ENCODE data around the gene TEAD2.

The TEAD2 gene

DNA sequence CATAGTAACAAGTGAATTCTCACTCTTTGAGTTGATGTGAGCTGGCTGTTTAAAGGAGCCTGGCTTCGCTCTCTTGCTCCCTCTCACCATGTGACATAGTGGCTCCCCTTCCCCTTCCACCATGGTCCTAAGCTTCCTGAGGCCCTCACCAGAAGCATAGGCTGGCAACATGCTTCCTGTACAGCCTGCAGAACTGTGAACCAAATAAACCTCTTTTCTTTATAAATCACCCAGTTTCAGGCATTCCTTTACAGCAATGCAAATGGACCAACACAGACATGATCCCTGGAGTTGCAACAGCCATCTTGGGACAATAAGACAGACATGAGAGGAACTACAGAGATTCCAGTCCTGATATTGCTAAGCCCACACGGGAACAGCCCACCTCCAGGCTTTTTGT is 12.6 kb downstream of the TEAD2 start:
- in situ Hi-C loops (cut with HindIII; ENCODE audit: low sequenced_read_pairs), result no loop called here

DNA sequence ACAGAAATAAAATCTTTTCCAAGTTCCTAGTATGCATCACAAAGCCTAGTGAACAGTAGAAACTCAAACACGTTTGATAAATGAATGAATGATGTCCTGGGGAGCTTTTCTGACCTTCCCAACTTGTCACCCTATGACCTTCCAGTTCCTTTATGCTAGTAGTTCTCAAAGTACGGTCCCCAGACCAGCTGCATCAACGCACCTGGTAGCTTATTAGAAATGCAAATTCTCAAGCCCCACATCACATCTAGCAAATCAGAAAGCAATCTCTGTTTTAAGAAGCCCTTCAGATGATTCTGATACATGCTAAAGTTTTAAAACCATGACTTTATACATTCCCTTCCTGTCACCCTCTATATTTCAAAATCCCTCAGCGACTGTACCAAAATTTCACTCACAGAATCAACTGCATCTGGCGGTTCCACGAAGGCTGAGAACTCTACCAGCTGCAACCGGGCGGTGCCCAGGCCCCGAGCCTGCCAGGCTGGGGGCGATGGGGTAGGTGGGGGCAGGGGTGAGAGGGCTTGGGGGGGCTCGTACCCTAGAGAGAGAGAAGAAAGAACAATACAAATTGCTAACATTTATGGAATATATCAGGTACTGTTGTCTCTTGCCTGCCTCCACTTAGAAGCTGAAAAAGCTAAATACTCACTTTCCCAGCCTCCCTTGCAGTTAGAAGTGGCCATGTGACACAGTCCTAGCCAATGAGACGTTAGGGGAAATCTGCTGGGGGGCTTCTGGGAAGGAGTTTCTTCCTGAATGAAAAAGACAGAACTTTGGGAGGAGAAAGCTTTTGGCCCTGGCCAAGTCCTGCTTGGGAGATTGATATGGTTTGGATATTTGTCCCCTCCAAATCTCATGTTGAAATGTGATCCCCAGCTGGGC is 13.7 kb downstream of the TEAD2 start:
- in situ Hi-C loops (cut with HindIII; ENCODE audit: low sequenced_read_pairs), result no loop called here

DNA sequence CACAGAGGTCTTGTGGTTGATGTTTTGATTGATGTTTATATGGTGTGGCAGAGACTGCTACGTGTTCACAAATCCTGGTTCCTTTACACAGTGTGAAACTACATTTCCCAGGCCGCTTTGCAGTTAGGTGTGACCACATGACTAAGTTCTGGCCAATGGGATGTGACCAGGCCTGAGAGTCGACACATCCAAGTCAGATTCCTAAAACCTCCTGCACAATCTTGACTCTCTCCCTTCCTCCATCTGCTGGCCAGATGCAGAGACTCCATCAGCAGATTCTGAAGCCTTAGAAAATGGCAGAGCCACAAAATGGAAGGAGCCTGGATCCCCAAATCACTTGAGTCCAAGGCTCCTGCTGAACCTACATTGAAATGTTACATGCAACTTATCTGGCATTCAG is 14.4 kb downstream of the TEAD2 start:
- in situ Hi-C loops (cut with HindIII; ENCODE audit: low sequenced_read_pairs), result no loop called here

DNA sequence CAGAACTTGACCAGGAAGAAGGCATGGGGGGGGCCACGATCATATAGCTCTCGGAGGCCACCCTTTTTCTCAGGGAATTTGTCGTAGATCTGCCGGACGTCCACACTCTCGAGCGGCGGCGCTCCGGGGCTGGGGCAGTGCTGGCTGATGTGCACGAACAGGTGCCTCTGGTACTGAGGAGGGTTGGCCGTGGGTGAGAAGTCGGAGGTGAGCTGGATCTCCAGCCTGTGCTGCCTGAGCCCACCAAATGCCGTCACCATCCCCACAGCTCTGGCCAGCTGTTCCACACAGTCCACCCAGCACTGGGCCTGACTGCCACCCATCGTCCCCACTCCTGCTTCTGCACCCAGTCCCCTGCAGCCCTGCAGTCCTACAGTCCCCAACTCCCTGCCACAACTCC is 15.0 kb downstream of the TEAD2 start:
- in situ Hi-C loops (cut with HindIII; ENCODE audit: low sequenced_read_pairs), result no loop called here

DNA sequence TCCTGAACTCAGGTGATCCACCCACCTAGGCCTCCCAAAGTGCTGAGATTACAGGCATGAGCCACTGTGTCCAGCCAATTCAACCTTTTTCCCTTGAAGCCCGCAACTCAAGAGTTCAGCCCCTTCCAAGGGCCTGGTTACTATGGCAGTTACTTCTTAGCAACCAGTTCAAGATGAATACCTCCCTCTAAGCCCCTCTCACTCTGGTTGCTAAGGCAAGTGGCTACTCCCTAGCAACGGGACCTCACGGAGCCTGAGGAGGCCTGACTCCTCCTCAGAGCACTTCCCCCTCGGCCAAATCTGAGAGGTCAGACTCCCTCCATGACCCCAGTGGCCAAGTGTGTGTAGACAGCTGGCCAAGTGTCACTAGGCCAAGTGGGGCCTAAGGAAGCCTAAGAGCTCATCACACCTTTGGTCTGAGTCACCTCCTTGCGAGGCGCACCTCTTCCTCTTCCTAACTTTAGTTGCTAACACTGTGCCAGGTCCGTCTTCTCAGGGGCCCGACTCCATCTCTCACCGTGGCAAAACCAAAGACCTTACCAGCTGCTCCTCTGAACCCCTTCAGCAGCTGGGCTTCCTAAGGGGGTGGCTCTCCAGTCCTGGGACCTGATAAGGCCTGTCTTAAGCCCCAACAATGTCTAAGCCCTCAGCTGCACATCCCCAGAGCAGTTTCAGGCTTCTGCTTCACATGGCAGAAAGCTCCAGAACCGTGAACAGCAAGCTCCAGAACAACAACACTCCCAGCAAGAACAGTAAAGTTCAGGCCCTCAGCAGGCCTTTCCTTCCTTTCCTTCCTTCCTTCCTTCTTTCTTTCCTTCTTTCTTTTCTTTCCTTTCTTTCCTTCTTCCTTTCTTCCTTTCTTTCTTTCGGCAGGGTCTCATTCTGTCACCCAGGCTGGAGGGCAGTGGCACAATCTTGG is 17.5 kb downstream of the TEAD2 start:
- in situ Hi-C loops (cut with HindIII; ENCODE audit: low sequenced_read_pairs), result no loop called here

DNA sequence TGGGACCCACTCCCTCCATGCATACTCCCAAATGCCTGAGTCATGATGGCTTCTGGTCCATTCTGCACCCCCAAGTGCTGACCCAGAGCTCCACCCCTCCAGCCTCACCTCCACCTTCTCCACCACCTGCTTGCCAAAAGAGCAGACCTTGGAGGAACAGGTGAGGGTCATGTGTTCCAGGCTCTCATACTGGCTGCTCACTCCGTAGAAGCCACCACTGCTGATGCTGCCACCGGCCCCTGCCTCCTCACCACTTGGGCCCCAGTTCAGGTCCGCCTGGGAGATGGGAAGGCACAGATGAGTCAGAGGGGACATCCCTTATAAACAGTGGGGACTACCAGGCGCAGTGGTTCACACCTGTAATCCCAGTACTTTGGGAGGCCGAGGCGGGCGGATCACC is 19.1 kb downstream of the TEAD2 start:
- in situ Hi-C loops (cut with HindIII; ENCODE audit: low sequenced_read_pairs), result no loop called here

DNA sequence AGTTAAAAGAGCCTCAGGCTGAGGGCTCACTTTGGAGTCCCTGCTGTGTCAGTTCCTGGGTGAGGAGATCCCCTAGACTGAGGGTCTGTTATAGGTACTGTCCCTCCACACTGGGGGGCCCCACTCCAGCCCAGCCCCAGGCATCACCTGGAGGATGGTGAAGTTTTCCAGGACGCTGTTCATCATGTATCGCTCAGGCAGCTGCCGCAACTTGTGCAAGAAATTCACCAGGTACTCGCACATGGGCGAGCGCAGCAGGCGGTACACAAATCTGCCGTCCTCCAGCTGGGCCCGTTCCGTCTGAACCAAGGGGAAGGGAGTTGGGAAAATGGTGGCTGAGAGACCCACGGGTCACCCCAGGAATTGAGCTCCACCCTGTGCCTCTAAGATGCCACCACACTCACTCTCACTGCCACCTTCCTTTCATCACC is 19.9 kb downstream of the TEAD2 start:
- in situ Hi-C loops (cut with HindIII; ENCODE audit: low sequenced_read_pairs), result no loop called here

DNA sequence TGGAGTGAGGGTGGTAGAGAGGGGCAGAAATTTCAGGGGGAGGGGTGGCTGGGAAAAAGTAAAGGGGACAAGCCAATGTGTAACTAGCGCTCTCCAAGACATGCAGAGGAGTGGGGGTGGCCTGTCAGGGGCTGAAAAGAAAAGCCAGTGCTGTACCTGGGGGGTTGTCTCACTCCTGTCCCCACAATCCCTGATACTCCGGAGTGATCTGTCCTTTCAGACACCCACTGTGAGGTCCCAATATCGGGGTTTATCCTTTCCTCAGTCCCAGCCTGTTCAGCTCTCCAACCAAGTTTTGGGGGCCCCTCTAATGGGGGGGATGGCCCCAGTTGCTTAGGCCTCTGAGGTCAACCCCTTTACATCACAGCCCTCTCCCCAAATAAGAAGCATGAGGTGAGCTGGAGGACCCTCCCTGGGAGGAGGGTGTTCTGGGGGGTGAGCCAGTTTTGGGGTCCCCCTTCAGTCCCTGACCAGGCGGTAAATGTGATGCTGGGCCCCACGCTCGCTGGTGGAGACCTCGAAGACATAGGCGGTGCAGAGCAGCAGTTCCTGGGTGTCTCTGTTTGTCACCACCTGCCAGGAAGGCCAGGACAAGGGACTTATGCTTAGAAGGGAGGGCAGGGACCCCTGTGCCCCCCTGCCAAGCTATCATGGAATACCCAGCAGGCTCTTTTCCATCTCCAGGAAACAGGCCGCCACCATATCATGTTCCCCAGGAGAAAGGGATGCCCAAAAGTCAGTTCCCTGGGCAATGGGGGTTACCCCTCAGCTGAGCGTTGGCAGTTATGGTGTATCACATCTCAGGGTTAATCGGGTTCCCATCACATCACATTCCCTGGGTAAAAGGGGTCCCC is 21.1 kb downstream of the TEAD2 start:
- in situ Hi-C loops (cut with HindIII; ENCODE audit: low sequenced_read_pairs), result no loop called here

DNA sequence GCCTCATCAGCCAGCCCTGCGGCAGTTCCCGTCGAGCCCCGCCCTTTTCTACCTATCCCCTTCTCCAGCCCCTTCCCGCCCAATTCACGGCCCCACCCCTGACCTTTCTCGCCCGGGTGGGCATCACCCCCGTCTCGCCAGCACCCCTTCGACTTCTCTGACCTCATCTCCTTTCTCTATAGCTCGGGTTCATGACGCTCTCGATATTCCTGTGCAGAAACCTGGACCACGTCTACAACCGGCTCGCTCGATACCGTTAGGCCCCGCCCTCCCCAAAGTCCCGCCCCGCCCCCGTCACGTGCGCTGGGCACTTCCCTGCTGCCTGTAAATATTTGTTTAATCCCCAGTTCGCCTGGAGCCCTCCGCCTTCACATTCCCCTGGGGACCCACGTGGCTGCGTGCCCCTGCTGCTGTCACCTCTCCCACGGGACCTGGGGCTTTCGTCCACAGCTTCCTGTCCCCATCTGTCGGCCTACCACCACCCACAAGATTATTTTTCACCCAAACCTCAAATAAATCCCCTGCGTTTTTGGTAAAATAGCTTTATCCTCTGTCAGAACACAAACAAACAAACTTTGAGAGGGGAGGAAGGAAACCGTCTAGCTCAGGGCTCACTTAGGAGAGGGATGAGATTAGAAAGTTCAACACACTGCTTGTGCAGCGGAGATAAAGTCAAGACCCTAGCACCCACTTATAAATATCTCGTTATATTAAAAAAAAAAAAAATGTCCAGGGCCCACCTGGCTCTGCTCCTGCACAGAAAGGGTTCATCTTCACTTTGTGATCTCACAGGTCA is 21.9 kb downstream of the TEAD2 start:
- in situ Hi-C loops (cut with HindIII; ENCODE audit: low sequenced_read_pairs), result no loop called here

DNA sequence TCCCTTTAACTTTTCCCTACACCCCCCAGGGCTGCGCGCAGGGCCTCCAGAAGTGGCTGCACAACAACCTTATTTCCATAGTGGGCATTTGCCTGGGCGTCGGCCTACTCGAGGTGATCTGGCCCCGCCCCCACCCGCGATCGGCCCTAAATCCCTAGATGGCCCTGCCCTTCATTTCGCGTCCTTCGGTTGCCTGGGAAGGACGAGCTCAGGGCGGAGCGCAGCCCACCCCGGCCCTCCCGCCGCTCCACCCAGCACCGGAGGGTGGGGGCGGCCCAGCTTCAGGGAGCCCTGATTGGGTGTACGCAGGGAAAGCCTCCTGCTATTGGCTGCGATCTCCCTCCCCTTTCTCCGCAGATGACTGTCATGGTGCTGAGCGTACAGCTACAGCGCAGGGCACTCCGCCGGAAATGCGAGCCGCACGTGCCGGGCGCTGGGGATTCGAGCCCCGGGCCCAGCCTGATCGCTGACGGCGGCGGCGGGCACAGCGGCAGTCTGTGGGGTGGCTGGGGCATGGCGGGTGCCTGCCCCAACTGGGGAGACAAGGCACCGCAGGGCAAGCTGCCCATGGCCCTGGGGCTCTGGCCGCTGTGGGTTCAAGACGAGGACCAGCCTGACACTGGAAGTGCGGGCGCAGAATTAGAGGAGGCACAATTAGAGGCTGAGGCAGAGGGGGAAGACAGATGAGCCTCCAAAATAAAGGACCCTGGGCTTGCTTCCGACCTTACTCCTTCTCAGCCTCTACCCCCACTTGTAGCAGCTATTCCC is 22.7 kb downstream of the TEAD2 start:
- in situ Hi-C loops (cut with HindIII; ENCODE audit: low sequenced_read_pairs), result no loop called here

DNA sequence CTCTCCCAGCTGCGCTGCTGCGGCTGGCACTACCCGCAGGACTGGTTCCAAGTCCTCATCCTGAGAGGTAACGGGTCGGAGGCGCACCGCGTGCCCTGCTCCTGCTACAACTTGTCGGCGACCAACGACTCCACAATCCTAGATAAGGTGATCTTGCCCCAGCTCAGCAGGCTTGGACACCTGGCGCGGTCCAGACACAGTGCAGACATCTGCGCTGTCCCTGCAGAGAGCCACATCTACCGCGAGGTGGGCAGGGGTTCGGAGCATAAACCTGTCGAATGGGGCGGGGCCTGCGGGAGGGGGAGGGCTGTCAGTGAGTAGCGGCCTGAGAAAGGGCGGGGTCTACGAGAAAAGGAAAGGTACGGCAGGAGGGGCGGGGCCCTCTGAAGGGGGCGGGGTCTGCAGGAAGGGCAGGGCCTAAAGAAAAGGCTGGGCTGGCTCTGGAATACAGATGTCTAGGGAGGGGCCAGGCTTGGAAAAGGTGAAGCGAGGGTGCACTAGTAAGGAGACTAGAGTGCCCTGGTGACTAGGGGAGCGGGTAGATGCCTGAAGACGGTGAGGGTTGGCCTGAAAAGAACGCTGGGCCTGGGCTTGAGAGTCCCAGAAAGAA is 23.4 kb downstream of the TEAD2 start:
- in situ Hi-C loops (cut with HindIII; ENCODE audit: low sequenced_read_pairs), result no loop called here

DNA sequence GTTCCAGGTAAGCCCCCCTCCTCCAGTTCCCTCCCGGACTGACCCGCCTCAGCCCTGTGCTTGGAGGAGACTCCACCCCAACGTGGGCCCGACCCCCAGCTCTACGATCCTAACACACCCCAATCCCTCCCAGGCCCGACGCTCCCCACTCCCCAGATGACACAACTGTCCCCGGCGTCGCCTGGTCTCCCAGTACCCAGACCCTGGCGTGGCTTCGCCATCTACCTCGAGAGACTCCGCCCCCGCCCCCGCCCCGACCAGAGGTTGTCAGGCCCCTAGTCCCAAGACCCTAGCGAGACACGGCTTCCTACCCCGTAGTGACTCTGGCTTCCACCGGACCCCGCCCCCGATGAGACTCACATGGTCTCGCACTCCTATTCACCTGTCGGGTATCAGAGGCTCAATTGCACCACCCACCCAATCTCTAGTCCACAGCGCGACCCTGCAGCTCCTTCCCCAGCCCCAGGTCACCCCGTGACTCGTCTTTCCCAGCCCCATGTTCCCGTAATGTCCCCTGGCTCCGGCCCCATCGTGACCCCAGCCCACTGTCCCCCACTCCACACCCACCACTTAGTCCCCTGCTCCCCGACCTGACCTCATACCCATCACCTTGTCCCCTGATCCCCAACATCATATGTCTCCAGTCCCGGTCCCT is 24.1 kb downstream of the TEAD2 start:
- in situ Hi-C loops (cut with HindIII; ENCODE audit: low sequenced_read_pairs), result no loop called here

DNA sequence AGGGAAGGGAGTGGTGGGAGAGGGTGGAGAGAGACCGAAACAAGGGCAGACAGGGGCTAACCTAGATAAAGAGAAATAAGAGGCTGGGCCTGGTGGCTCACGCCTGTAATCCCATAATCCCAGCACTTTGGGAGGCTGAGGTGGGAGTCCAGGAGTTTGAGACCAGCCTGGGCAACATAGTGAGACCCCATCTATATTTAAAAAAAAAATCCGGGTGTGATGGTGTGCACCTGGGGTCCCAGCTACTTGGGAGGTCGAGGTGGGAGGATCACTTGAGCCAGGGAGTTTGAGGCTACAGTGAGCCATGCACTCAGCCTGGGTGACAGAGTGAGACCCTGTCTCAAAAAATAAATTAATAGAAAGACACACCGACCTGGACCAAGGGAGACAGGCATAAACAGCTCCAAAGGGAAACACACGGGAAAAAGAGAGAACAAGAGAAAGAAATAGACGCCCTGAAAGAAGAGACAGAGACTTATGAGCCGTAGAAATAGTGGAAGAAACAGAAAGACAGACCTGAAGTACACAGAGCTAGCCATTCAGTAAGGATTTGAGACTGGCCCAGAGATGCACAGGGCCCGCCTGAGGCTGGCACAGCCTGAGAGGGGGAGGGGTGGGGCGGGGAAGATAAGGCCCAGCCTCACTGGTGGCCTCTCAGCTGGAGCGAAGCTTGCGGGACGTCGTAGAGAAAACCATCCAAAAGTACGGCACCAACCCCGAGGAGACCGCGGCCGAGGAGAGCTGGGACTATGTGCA is 24.8 kb downstream of the TEAD2 start:
- in situ Hi-C loops (cut with HindIII; ENCODE audit: low sequenced_read_pairs), result no loop called here

DNA sequence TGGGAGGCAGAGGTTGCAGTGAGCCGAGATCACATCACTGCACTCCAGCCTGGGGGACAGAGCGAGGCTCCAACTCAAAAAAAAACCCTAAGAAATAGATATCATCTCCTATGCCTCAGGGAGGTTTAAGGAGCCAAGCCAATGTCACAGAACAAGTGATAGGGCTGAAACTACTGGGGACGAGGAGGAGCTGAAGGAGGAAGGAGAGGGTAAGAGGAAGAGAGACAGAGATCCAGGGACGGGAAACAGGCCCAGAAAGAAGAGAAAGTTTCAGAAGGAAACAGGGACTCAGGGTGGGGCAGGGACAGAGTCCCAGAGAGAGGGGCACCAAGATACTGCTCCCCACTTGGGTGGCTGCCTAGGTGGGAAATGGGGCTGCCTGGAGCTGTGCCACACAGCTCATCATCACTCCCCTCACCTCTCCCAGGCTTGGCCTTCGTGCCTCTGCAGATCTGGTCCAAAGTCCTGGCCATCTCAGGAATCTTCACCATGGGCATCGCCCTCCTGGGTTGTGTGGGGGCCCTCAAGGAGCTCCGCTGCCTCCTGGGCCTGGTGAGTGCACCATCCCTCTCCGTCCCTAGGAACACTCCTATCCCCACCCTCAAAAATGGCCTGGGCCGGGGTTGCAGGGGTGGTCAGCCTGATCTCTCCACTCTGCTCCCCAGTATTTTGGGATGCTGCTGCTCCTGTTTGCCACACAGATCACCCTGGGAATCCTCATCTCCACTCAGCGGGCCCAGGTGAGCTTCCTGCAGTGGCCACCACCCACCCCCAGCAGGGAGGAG is 25.5 kb downstream of the TEAD2 start:
- in situ Hi-C loops (cut with HindIII; ENCODE audit: low sequenced_read_pairs), result no loop called here

DNA sequence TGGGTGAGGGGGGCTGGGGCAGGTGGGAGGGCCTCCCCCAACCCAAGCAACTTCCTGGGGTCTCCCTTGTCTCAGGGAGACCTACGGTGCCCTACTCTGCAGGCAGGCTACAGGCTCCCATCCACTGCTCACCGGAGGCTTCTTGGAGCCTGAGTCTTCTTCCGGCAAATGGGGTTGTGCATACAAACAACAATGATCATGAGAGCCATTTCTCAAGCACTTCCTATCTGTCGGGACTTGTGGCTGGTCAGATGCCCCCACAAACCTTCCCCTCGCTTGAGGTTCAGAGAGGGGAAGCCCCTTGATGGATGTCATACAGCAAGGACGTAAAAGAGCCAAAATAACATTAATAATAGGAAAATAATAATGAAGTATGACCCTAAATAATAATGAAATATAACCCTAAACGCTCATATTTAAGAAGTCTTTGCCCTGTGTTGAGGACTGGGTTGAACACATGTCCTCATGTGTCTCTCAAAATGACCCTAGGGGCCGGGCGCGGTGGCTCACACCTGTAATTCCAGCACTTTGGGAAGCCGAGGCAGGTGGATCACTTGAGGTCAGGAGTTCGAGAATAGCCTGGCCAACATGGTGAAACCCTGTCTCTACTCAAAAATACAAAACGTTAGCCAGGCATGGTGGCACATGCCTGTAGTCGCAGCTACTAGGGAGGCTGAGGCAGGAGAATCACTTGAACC is 26.3 kb downstream of the TEAD2 start:
- in situ Hi-C loops (cut with HindIII; ENCODE audit: low sequenced_read_pairs), result no loop called here

DNA sequence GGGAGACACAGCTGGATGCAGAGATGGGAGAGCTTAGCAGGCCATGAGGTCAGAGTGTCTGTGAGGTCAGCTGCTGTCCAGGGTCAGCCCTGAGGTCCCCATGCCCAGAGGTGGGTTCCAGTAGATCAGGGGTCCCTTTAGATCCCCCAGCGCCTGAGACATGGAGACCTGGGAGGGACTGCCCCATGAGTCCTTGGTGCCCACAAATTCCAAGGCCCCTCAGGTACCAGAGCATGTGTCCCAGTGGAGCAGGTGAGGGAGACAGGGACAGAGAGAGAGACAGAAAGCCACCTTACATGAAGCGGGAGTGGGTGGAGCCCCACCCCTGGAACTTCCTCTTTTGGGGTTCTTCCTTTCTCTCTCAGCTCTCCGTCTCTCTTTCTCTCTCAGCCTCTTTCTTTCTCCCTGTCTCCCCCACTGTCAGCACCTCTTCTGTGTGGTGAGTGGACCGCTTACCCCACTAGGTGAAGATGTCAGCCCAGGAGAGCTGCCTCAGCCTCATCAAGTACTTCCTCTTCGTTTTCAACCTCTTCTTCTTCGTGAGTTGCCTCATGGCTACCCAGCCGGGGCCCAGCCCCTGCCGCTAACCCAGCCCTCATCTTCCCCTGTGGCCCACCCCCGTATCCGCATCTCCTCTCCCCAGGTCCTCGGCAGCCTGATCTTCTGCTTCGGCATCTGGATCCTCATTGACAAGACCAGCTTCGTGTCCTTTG is 27.0 kb downstream of the TEAD2 start, which contains the start of gene CD37:
Gene CD37 (plus strand): TSS at position 336 of the 713 bp plus-strand sequence. CDS start 135 bp downstream, at position 471.
- in situ Hi-C loops (cut with HindIII; ENCODE audit: low sequenced_read_pairs), result no loop called here
